T follicular helper cell (primary cell): ENCODE data around the gene CDH12.

Experiments
- DNase-seq: peaks from one replicate; pipeline ENCODE4 v3.0.0-alpha.2; 2020; ENCODE audit warnings: low read depth

The CDH12 gene

GRCh38 chr5:21711866-21712758, 1141.0 kb downstream of the CDH12 start:
- no peak for DNase-seq

- no peak for DNase-seq
Observed at GRCh38 chr5:21709770-21710169, 1143.4 kb downstream of the CDH12 start.

GRCh38 chr5:21704974-21705668, 1148.0 kb downstream of the CDH12 start:
- DNase-seq: no peak

GRCh38 chr5:21701317-21701716, 1151.8 kb downstream of the CDH12 start:
- no peak for DNase-seq
